Kidney epithelial cell (primary cell): ENCODE measurements around the gene EFHC1. TPM values are rescaled to one million over a fixed set of nuclear protein-coding genes. Genes with fewer than 3 reads are reported as not detected.

Experiments
- DNase-seq: peaks from one replicate; pipeline ENCODE4 v3.0.0-alpha.2; 2010; ENCODE audit warnings: low read depth
- H3K27me3 ChIP-seq: 2 replicates; pipeline ENCODE4 v1.6.0; 2011; ENCODE audit warnings: low read length; ENCODE audit not compliant: control insufficient read depth, insufficient read depth
- H3K36me3 ChIP-seq: 2 replicates; pipeline ENCODE4 v1.5.1; 2011; ENCODE audit warnings: low read length; ENCODE audit not compliant: control insufficient read depth, insufficient read depth
- H3K4me3 ChIP-seq: 2 replicates; pipeline ENCODE4 v1.5.1; 2011; ENCODE audit warnings: low read depth, mild to moderate bottlenecking, control low read depth, low read length
- CTCF ChIP-seq: IDR thresholded peaks from 2 replicates; pipeline ENCODE4 v1.5.1; 2011; ENCODE audit warnings: mild to moderate bottlenecking, moderate library complexity, low read length, control low read depth, inconsistent platforms; ENCODE audit not compliant: insufficient read depth, poor library complexity, severe bottlenecking
- total RNA-seq: library from RNA; depleted of rRNA; stranded (reverse); fragments of >200 nt; gene quantifications from 2 replicates; pipeline ENCODE4 v1.2.3, GENCODE V29; 2015

EFHC1 gene
- total RNA-seq, 1 donor from 2014 or later, result 22.9 TPM

- Histone ChIP-seq H3K36me3 (no peaks in the 10 kb centered on the region), H3K27me3 (no peaks in the 10 kb centered on the region), H3K4me3 (no peak overlapping the region)
- TF ChIP-seq CTCF, result no peak
- DNase-seq, result no peak
Observed at GRCh38 chr6:52534966-52535390, 114.8 kb downstream of the EFHC1 start.

- no peak for DNase-seq
- no peaks in the 10 kb centered on the region for H3K36me3 ChIP-seq
- no peaks in the 10 kb centered on the region for H3K27me3 ChIP-seq
- H3K4me3 ChIP-seq, result no peak overlapping the region
- TF ChIP-seq CTCF, result no peak
Observed at GRCh38 chr6:52535711-52536423, 115.7 kb downstream of the EFHC1 start.

GRCh38 chr6:52536424-52536916 lies 116.3 kb downstream of the EFHC1 start:
- DNase-seq, result no peak
- TF ChIP-seq CTCF, result no peak
- no peaks in the 10 kb centered on the region for H3K27me3 ChIP-seq
- no peak overlapping the region for H3K4me3 ChIP-seq
- no peaks in the 10 kb centered on the region for H3K36me3 ChIP-seq

GRCh38 chr6:52537001-52537753 lies 117.0 kb downstream of the EFHC1 start:
- no peaks in the 10 kb centered on the region for H3K36me3 ChIP-seq
- no peak for TF ChIP-seq CTCF
- DNase-seq, result no peak
- H3K4me3 ChIP-seq, result no peak overlapping the region
- H3K27me3 ChIP-seq, result no peaks in the 10 kb centered on the region

- Histone ChIP-seq H3K36me3 (no peaks in the 10 kb centered on the region), H3K27me3 (no peaks in the 10 kb centered on the region), H3K4me3 (no peak overlapping the region)
- no peak for TF ChIP-seq CTCF
- DNase-seq, result no peak
Observed at GRCh38 chr6:52538252-52538900, 118.2 kb downstream of the EFHC1 start.
